Pancreas (tissue), 10 donors: ENCODE measurements around the gene ILF3. TPM values are rescaled to one million over a fixed set of nuclear protein-coding genes. Genes with fewer than 3 reads are reported as not detected.
A peak's percentile ranks its signal among the peaks of the same experiment; 100 is the strongest.

Source experiments
- ATAC-seq, 4 donors: fragments of 200-7000 bp; cut with Tn5 transposase; one replicate each; pipeline versions ENCODE4 v1.8.0 to v1.9.1; 2020; ENCODE audit warnings: mild to moderate bottlenecking in 4 of 4, moderate library complexity in 4 of 4
- DNase-seq, 6 donors: peaks; one replicate each; pipeline ENCODE4 v3.0.0-alpha.2; 2020
- FAIRE-seq: peaks from 2 replicates; lab custom pipeline; 2012; peaks lifted over from hg19 to GRCh38; lab: Jason Lieb, UNC
- H3K27ac ChIP-seq, 4 donors: fragments of 200-600 bp; sonication (generic); 1 replicate in 3 of 4; 2 replicates in 1 of 4; pipeline versions ENCODE4 v1.5.0 to v1.8.0; 2020
- H3K27me3 ChIP-seq, 4 donors: fragments of 200-600 bp; one replicate each; pipeline ENCODE4 v1.8.0; 2021
- H3K36me3 ChIP-seq, 3 donors: fragments of 200-600 bp; sonication (generic) in 1 of 3; one replicate each; pipeline versions ENCODE4 v1.5.0 to v1.8.0; 2020 to 2021
- H3K4me1 ChIP-seq, 3 donors: fragments of 200-600 bp; one replicate each; pipeline ENCODE4 v1.8.0; 2021
- H3K4me3 ChIP-seq, 4 donors: fragments of 200-600 bp; sonication (generic) in 2 of 4; one replicate each; pipeline versions ENCODE4 v1.5.0 to v1.8.0; 2020 to 2021
- H3K9me3 ChIP-seq, 4 donors: fragments of 200-600 bp; one replicate each; pipeline ENCODE4 v1.8.0; 2021
- WGBS, 2 donors: extraction: QIAGEN DNeasy Blood & Tissue Kit; methylation state at CpG; one replicate each; pipeline ENCODE4 v1.1.7; 2013; 5-methylcytosine and 5-hydroxymethylcytosine counted together
- intact Hi-C, 3 donors: fragments of 100-400 bp; cut with DNase I; formaldehyde crosslinking; loops; one replicate each; pipeline versions ENCODE4 v1.11.1 to v1.14.2; 2022
- polyA plus RNA-seq, 2 donors: library from polyadenylated mRNA; stranded (reverse); fragments of 200-250 nt; gene quantifications; one replicate each; pipeline ENCODE4 v1.2.3, GENCODE V29; 2013
- total RNA-seq, 6 donors: library from RNA; stranded (reverse); fragmentation: NEBNext Ultra II Directional in 4 of 6; extraction: Animal tissue kit (Norgen Biotek cat#: 25700) in 4 of 6; gene quantifications; one replicate each; pipeline versions ENCODE4 v1.2.1 to v1.2.4, GENCODE V29; 2021 to 2023
- TF ChIP-seq, protein P1 (sequence below), 4 donors: fragments of 200-600 bp; sonication (generic) in 3 of 4; IDR thresholded peaks; one replicate each; pipeline versions ENCODE4 v1.5.0 to v1.8.0; 2021; ENCODE audit warnings: antibody characterized with exemption in 4 of 4
- donor health status: healthy with polysubstance abuse.
- donor health status: DM: no; HTN: no; CAD: no; lungs with moderate emphysema.
- donor health status: DM: no; HTN: no; CAD: no.
- donor health status: control.
- donor health status: control.
- donor health status: Bipolar disorder and iron deficiency.
- donor health status: DM: yes; HTN: yes; CAD: no.
- donor health status: DM: no; HTN: no; CAD: no.
- donor health status: DM: no; HTN: no; CAD: no.
- donor health status: DM: yes; HTN: yes; CAD: no.

ILF3 gene
- total and polyA plus RNA-seq, 8 donors = 70.5 to 129 (median 109) TPM

DNA sequence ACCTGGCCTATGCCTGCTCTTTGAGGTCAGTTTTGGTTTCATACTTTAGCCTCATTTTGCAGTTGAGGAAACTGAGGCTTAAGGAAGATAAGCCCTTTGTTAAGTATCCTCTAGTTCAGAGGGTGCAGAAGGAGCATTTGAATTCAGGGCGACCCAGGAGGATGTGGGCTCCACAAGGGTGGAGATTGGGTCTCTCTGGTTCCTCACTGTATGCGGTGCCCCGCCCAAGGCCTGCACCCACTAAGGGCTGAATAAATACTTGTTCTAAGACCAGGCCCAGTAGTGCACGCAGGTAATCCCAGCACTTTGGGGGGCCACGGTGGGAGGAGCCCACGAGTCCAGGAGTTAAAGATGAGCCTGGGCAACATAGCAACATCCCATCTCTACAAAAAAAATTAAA, 29.6 kb upstream of the ILF3 start:
- no peaks in the 10 kb centered on the region for H3K9me3 ChIP-seq
- peak overlapping the region; percentile 75 to 91 (median 82) for H3K27ac ChIP-seq
- intact Hi-C loops = no loop called here
- TF ChIP-seq, protein P1, sequence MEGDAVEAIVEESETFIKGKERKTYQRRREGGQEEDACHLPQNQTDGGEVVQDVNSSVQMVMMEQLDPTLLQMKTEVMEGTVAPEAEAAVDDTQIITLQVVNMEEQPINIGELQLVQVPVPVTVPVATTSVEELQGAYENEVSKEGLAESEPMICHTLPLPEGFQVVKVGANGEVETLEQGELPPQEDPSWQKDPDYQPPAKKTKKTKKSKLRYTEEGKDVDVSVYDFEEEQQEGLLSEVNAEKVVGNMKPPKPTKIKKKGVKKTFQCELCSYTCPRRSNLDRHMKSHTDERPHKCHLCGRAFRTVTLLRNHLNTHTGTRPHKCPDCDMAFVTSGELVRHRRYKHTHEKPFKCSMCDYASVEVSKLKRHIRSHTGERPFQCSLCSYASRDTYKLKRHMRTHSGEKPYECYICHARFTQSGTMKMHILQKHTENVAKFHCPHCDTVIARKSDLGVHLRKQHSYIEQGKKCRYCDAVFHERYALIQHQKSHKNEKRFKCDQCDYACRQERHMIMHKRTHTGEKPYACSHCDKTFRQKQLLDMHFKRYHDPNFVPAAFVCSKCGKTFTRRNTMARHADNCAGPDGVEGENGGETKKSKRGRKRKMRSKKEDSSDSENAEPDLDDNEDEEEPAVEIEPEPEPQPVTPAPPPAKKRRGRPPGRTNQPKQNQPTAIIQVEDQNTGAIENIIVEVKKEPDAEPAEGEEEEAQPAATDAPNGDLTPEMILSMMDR (IDR thresholded peaks at IDR 0.05) = no peak
- peaks cover 6 to 10% (median 8%) of the 10 kb centered on the region in 3 donors for H3K4me1 ChIP-seq
- ATAC-seq (peak in 1 of 4 donors; percentile 5), DNase-seq (no peak), FAIRE-seq (no peak)
- 46 to 50% methylated on average over 6 of the region's 6 CpGs for WGBS, 2 donors
- H3K36me3 ChIP-seq = no peaks in the 10 kb centered on the region
- H3K4me3 ChIP-seq = peak overlapping the region in 1 of 4 donors; percentile 81
- H3K27me3 ChIP-seq = no peaks in the 10 kb centered on the region

DNA sequence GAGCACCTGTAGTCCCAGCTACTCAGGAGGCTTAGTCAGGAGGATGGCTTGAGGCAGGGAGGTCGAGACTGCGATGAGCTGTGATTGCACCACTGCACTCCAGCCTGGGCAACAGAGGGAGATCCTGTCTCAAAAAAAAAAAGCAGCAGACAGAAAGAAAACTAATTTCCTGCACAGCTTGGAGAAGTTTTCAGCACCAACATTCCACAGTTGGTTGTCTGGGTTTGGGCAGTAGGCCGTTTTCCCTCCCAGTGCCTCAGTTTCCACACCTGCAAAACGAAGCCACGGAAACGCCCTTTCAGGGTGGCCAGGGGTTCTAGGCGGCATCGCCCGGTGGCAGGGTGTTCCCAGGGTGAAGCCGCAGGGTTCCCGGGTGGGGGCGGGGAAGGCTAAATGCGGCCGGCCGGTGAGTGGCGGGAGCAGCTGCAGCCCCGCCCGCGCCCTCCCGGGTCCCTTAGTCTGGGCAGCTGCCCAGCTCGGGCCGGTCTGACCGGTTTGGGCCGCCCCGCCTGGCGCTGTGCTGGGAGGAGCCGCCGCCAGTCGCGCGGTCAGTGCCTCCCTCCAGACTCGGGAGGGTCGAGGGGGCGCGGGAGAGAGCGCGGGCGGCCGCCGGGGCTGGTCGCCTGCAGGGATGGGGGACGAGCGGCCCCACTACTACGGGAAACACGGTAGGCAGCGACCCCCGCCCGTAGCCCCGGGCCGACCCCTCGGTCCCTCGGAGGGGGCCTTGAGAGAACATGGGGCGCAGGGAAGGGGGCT, 29.0 kb upstream of the ILF3 start, which contains the start of gene SLC44A2:
TSS of gene SLC44A2 (plus strand) at position 551 of the 759 bp plus-strand sequence. CDS start at position 632, 81 bp downstream.
- H3K27ac ChIP-seq = peak within 1 kb of the TSS; percentile 75 to 91 (median 82)
- TF ChIP-seq, protein P1 (IDR thresholded peaks at IDR 0.05) = no peak
- H3K4me1 ChIP-seq = peaks cover 6 to 10% (median 8%) of the 10 kb centered on the region in 3 donors
- peak within 1 kb of the TSS; percentile 68 to 83 (median 76) for H3K4me3 ChIP-seq
- 2 to 4% methylated on average over 33 to 52 of the region's 53 CpGs for WGBS, 2 donors
- intact Hi-C loops = no loop called here
- H3K9me3 ChIP-seq = no peaks in the 10 kb centered on the region
- H3K36me3 ChIP-seq = peaks cover 0 to 2% (median 0%) of the 10 kb centered on the region in 3 donors
- FAIRE-seq = no peak
- no peaks in the 10 kb centered on the region for H3K27me3 ChIP-seq
- DNase-seq = peak; percentile 90 to 97 (median 96)
- ATAC-seq = peak; percentile 98 to 99 (median 99)

DNA sequence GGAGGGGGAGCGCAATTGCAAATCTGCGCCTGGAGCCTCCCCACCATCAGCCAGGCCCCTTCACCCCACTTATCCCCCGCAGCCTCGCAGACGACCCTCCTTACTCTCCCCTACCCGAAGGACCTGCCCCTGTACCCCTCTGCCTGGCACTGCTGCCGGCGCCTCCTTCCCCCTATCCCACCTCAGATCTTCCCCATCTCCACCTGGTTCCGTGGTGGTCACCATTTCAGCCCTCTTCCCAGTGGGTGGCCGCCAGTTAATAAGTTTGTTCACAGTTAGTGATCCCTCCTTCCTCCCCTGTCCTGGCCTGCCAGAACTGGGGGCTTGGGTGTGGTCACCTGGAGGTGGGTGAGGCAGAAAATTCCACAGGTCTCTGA, 28.4 kb upstream of the ILF3 start:
- WGBS, 2 donors = 12 to 20% methylated on average over 4 to 10 of the region's 10 CpGs
- H3K9me3 ChIP-seq = no peaks in the 10 kb centered on the region
- TF ChIP-seq, protein P1 (IDR thresholded peaks at IDR 0.05) = no peak
- DNase-seq (no peak), ATAC-seq (peak; percentile 14 to 29 (median 20)), FAIRE-seq (no peak)
- H3K4me3 ChIP-seq = peak overlapping the region; percentile 68 to 83 (median 76)
- H3K36me3 ChIP-seq = peaks cover 0 to 4% (median 0%) of the 10 kb centered on the region in 3 donors
- H3K4me1 ChIP-seq = peaks cover 6 to 10% (median 8%) of the 10 kb centered on the region in 3 donors
- H3K27ac ChIP-seq = peak overlapping the region; percentile 75 to 91 (median 82)
- H3K27me3 ChIP-seq = no peaks in the 10 kb centered on the region
- intact Hi-C loops = no loop called here

DNA sequence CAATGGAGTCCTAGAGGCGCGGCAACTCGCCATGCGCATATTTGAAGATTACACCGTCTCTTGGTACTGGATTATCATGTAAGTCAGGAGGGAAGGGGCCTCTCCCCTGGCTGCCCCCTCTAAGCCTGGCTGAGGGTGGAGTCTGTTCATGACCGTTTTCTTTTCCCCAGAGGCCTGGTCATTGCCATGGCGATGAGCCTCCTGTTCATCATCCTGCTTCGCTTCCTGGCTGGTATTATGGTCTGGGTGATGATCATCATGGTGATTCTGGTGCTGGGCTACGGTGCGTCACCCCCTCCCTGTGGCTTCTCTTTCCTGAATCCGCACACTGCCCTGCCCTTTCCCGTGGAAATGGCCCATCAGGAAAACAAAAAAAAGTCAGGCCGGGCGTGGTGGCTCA, 22.3 kb upstream of the ILF3 start:
- Histone ChIP-seq H3K36me3 (peaks cover 3 to 37% (median 27%) of the 10 kb centered on the region in 3 donors), H3K27me3 (no peaks in the 10 kb centered on the region), H3K27ac (no peak overlapping the region), H3K4me3 (no peak overlapping the region), H3K4me1 (no peaks in the 10 kb centered on the region), H3K9me3 (no peaks in the 10 kb centered on the region)
- no peak for ATAC-seq
- intact Hi-C loops = loop anchor here in 1 of 3 donors (10.0 kb wide), 1 partner anchor 137 kb away; no protein-coding TSS in a partner anchor
- DNase-seq = no peak
- TF ChIP-seq, protein P1 (IDR thresholded peaks at IDR 0.05) = no peak
- FAIRE-seq = no peak
- 88 to 91% methylated on average over 14 of the region's 14 CpGs for WGBS, 2 donors
